ENCODE data around the gene CLSTN2. TPM values are rescaled to one million over a fixed set of nuclear protein-coding genes. Genes with fewer than 3 reads are reported as not detected.
"Not testable (repeated sequence)": the region's sequence is repeated elsewhere in the genome, so short reads cannot be mapped to it uniquely, and the experiment has no call there.

Gene CLSTN2
- total RNA-seq, 1 experiment from 2014 or later, result 0.07 TPM

- CTCF ChIA-PET, result interaction anchor here (0.7 kb wide), 1 partner anchor 430 kb away, joined by 3 read pairs; no protein-coding TSS in a partner anchor
- no peaks in the 10 kb centered on the region for H3K36me3 Mint-ChIP-seq (ENCODE audit: insufficient read depth, unreplicated experiment)
Measured at GRCh38 chr3:140421884-140422283, 486.9 kb downstream of the CLSTN2 start.

GRCh38 chr3:140423146-140423545 is 488.2 kb downstream of the CLSTN2 start:
- CTCF ChIA-PET, result no interaction called here

More at GRCh38 chr3:140421884-140422283, 486.9 kb downstream of the CLSTN2 start:
- H3K4me3 Mint-ChIP-seq (ENCODE audit: low read depth, unreplicated experiment), result no peak overlapping the region
- no peaks in the 10 kb centered on the region for H3K4me1 Mint-ChIP-seq (ENCODE audit: low read depth, unreplicated experiment)
- H3K9me3 Mint-ChIP-seq (ENCODE audit: low read depth, unreplicated experiment), result no peaks in the 10 kb centered on the region
- H3K27ac Mint-ChIP-seq (ENCODE audit: unreplicated experiment), result no peak overlapping the region
- TF ChIP-seq CTCF (IDR thresholded peaks at IDR 0.05; ENCODE audit: unreplicated experiment), result no peak
- BruUV-seq (replicated peaks), result no TSS peak
- peaks cover 66% of the 10 kb centered on the region for H3K27me3 Mint-ChIP-seq (ENCODE audit: unreplicated experiment)
- intact Hi-C loops (cut with micrococcal nuclease; ENCODE audit: unreplicated experiment), result loop anchor here (10.0 kb wide), 1 partner anchor 313 kb away; no protein-coding TSS in a partner anchor
- no peak for DNase-seq

GRCh38 chr3:140423574-140423973 is 488.6 kb downstream of the CLSTN2 start:
- CTCF ChIA-PET; H3K9me3 Mint-ChIP-seq (ENCODE audit: low read depth, unreplicated experiment); H3K4me3 Mint-ChIP-seq (ENCODE audit: low read depth, unreplicated experiment); BruUV-seq (replicated peaks); H3K4me1 Mint-ChIP-seq (ENCODE audit: low read depth, unreplicated experiment); DNase-seq; H3K27ac Mint-ChIP-seq (ENCODE audit: unreplicated experiment); H3K36me3 Mint-ChIP-seq (ENCODE audit: insufficient read depth, unreplicated experiment): not testable (repeated sequence)
- H3K27me3 Mint-ChIP-seq (ENCODE audit: unreplicated experiment), result peaks cover 75% of the 10 kb centered on the region
- intact Hi-C loops (cut with micrococcal nuclease; ENCODE audit: unreplicated experiment), result loop anchor here (10.0 kb wide), 1 partner anchor 311 kb away; no protein-coding TSS in a partner anchor

More at GRCh38 chr3:140423146-140423545, 488.2 kb downstream of the CLSTN2 start:
- Mint-ChIP-seq H3K4me1 (ENCODE audit: low read depth, unreplicated experiment) (no peaks in the 10 kb centered on the region), H3K27me3 (ENCODE audit: unreplicated experiment) (peaks cover 71% of the 10 kb centered on the region), H3K27ac (ENCODE audit: unreplicated experiment) (no peak overlapping the region), H3K36me3 (ENCODE audit: insufficient read depth, unreplicated experiment) (no peaks in the 10 kb centered on the region), H3K4me3 (ENCODE audit: low read depth, unreplicated experiment) (no peak overlapping the region), H3K9me3 (ENCODE audit: low read depth, unreplicated experiment) (no peaks in the 10 kb centered on the region)
- DNase-seq, result no peak
- no TSS peak for BruUV-seq (replicated peaks)
- no peak for TF ChIP-seq CTCF (IDR thresholded peaks at IDR 0.05; ENCODE audit: unreplicated experiment)
- intact Hi-C loops (cut with micrococcal nuclease; ENCODE audit: unreplicated experiment), result loop anchor here (10.0 kb wide), 1 partner anchor 312 kb away; no protein-coding TSS in a partner anchor

GRCh38 chr3:140424211-140424610 is 489.2 kb downstream of the CLSTN2 start:
- TF ChIP-seq CTCF (IDR thresholded peaks at IDR 0.05; ENCODE audit: unreplicated experiment), result no peak
- no TSS peak for BruUV-seq (replicated peaks)
- Mint-ChIP-seq H3K4me3 (ENCODE audit: low read depth, unreplicated experiment) (no peak overlapping the region), H3K4me1 (ENCODE audit: low read depth, unreplicated experiment) (no peaks in the 10 kb centered on the region), H3K27me3 (ENCODE audit: unreplicated experiment) (peaks cover 81% of the 10 kb centered on the region), H3K9me3 (ENCODE audit: low read depth, unreplicated experiment) (no peaks in the 10 kb centered on the region), H3K27ac (ENCODE audit: unreplicated experiment) (no peak overlapping the region), H3K36me3 (ENCODE audit: insufficient read depth, unreplicated experiment) (no peaks in the 10 kb centered on the region)
- intact Hi-C loops (cut with micrococcal nuclease; ENCODE audit: unreplicated experiment), result loop anchor here (10.0 kb wide), 1 partner anchor 311 kb away; no protein-coding TSS in a partner anchor
- CTCF ChIA-PET, result no interaction called here
- DNase-seq, result no peak

GRCh38 chr3:140424726-140425125 is 489.7 kb downstream of the CLSTN2 start:
- intact Hi-C loops (cut with micrococcal nuclease; ENCODE audit: unreplicated experiment), result loop anchor here (10.0 kb wide), 1 partner anchor 310 kb away; no protein-coding TSS in a partner anchor
- H3K27ac Mint-ChIP-seq (ENCODE audit: unreplicated experiment), result no peak overlapping the region
- CTCF ChIA-PET, result interaction anchor here (0.7 kb wide), 1 partner anchor 17 kb away, joined by 3 read pairs; no protein-coding TSS in a partner anchor
- no TSS peak for BruUV-seq (replicated peaks)
- H3K4me3 Mint-ChIP-seq (ENCODE audit: low read depth, unreplicated experiment), result no peak overlapping the region
- no peak for DNase-seq
- no peaks in the 10 kb centered on the region for H3K9me3 Mint-ChIP-seq (ENCODE audit: low read depth, unreplicated experiment)
- H3K4me1 Mint-ChIP-seq (ENCODE audit: low read depth, unreplicated experiment), result no peaks in the 10 kb centered on the region
- H3K36me3 Mint-ChIP-seq (ENCODE audit: insufficient read depth, unreplicated experiment), result no peaks in the 10 kb centered on the region
- H3K27me3 Mint-ChIP-seq (ENCODE audit: unreplicated experiment), result peaks cover 86% of the 10 kb centered on the region
- TF ChIP-seq CTCF (IDR thresholded peaks at IDR 0.05; ENCODE audit: unreplicated experiment), result no peak
